A673 (cell line): ENCODE data around the gene SYNE1.

ENCODE experiments used
- CTCF ChIP-seq: fragments of 300-800, 200-600 bp; sonication (generic); conservative IDR thresholded peaks from 2 replicates; pipeline ENCODE4 v1.5.1; 2017; ENCODE audit warnings: low read depth, mild to moderate bottlenecking, antibody characterized with exemption, low read length, moderate library complexity, mixed read lengths
- EZH2 ChIP-seq: fragments of 200-600 bp; sonication (generic); IDR thresholded peaks from 2 replicates; pipeline ENCODE4 v1.6.1; 2017; ENCODE audit warnings: borderline replicate concordance, low read depth, mild to moderate bottlenecking, mixed read lengths, antibody characterized with exemption, low read length; ENCODE audit not compliant: poor library complexity, severe bottlenecking

- TF ChIP-seq CTCF = no peak
- TF ChIP-seq EZH2 = no peak
Observed at GRCh38 chr6:152188011-152188410, 449.2 kb downstream of the SYNE1 start.
